Fibroblast of skin of left quadriceps (primary cell): ENCODE results near the gene PHLPP1.
"Not testable (repeated sequence)": the region's sequence is repeated elsewhere in the genome, so short reads cannot be mapped to it uniquely, and the experiment has no call there.

Experiments used
- DNase-seq, 2 experiments: peaks; one replicate each; pipeline ENCODE4 v3.0.0-alpha.2; 2013; ENCODE audit warnings: low read depth in 2 of 2

The PHLPP1 gene

GRCh38 chr18:62883937-62884735 lies 168.8 kb downstream of the PHLPP1 start:
- DNase-seq = no peak

- DNase-seq = no peak
These were observed 170.5 kb downstream of the PHLPP1 start for GRCh38 chr18:62885804-62886203.

- DNase-seq = no peak
These were observed 179.5 kb downstream of the PHLPP1 start for GRCh38 chr18:62894681-62895390.

- peak; percentile 26 to 27 for DNase-seq
These were observed 181.8 kb downstream of the PHLPP1 start for GRCh38 chr18:62897153-62897552.

GRCh38 chr18:62898359-62898758 lies 183.0 kb downstream of the PHLPP1 start:
- no peak for DNase-seq

GRCh38 chr18:62899534-62899933 lies 184.2 kb downstream of the PHLPP1 start:
- DNase-seq = no peak

- DNase-seq = no peak
These were observed 185.0 kb downstream of the PHLPP1 start for GRCh38 chr18:62900132-62900883.

- no peak for DNase-seq
These were observed 187.4 kb downstream of the PHLPP1 start for GRCh38 chr18:62902776-62903175.

- no peak for DNase-seq
These were observed 189.3 kb downstream of the PHLPP1 start for GRCh38 chr18:62904396-62905285.

GRCh38 chr18:62912885-62913284 lies 197.5 kb downstream of the PHLPP1 start:
- no peak for DNase-seq

- DNase-seq = not testable (repeated sequence)
These were observed 198.5 kb downstream of the PHLPP1 start for GRCh38 chr18:62913824-62914223.

- no peak for DNase-seq
These were observed 199.6 kb downstream of the PHLPP1 start for GRCh38 chr18:62914871-62915392.

GRCh38 chr18:62918361-62918760 lies 203.0 kb downstream of the PHLPP1 start:
- DNase-seq = no peak

- no peak for DNase-seq
These were observed 203.9 kb downstream of the PHLPP1 start for GRCh38 chr18:62919109-62919838.

- peak in 1 of 2 experiments; percentile 13 for DNase-seq
These were observed 209.8 kb downstream of the PHLPP1 start for GRCh38 chr18:62925031-62925688.

GRCh38 chr18:62928326-62928725 lies 213.0 kb downstream of the PHLPP1 start:
- peak in 1 of 2 experiments; percentile 8 for DNase-seq

- no peak for DNase-seq
These were observed 218.0 kb downstream of the PHLPP1 start for GRCh38 chr18:62933261-62933887.

GRCh38 chr18:62935994-62936393 lies 220.7 kb downstream of the PHLPP1 start:
- no peak for DNase-seq

- no peak for DNase-seq
These were observed 221.7 kb downstream of the PHLPP1 start for GRCh38 chr18:62937065-62937464.
